ENCODE measurements around the gene LSM11.

The LSM11 gene

GRCh38 chr5:157785801-157786200, 42.3 kb downstream of the LSM11 start:
- Mint-ChIP-seq H3K36me3 (peaks cover 16% of the 10 kb centered on the region), H3K27me3 (no peaks in the 10 kb centered on the region)

DNA sequence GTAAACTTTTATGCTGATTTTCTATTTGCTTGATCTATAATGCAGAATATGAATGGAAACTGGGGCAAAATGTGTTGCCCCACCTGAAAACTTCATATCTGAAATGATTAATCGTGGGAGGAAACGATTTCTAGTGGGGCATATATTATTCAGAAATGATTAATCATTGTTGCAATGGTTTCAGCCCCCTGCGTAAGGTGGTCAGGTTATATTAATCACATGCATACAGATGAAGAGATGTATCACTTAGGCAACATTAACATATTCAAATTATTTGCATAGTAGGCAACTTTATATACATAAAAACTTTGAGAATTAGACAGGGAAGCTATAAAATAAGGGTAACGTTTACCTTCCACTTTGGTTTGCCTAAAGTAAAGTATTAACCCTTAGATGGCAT, 49.8 kb downstream of the LSM11 start:
- Mint-ChIP-seq H3K4me1 (peaks cover 5% of the 10 kb centered on the region), H3K27ac (peak overlapping the region; percentile 23), H3K4me3 (no peak overlapping the region), H3K36me3 (peaks cover 11% of the 10 kb centered on the region), H3K9me3 (no peaks in the 10 kb centered on the region), H3K27me3 (no peaks in the 10 kb centered on the region)

More at GRCh38 chr5:157785801-157786200, 42.3 kb downstream of the LSM11 start:
- Mint-ChIP-seq H3K4me3 (no peak overlapping the region), H3K4me1 (no peaks in the 10 kb centered on the region), H3K9me3 (no peaks in the 10 kb centered on the region), H3K27ac (no peak overlapping the region)

- peaks cover 9% of the 10 kb centered on the region for H3K36me3 Mint-ChIP-seq
- no peak overlapping the region for H3K4me3 Mint-ChIP-seq
- peaks cover 3% of the 10 kb centered on the region for H3K4me1 Mint-ChIP-seq
- no peaks in the 10 kb centered on the region for H3K27me3 Mint-ChIP-seq
- H3K9me3 Mint-ChIP-seq, result no peaks in the 10 kb centered on the region
- H3K27ac Mint-ChIP-seq, result no peak overlapping the region
Measured at GRCh38 chr5:157799578-157799977, 56.1 kb downstream of the LSM11 start.

DNA sequence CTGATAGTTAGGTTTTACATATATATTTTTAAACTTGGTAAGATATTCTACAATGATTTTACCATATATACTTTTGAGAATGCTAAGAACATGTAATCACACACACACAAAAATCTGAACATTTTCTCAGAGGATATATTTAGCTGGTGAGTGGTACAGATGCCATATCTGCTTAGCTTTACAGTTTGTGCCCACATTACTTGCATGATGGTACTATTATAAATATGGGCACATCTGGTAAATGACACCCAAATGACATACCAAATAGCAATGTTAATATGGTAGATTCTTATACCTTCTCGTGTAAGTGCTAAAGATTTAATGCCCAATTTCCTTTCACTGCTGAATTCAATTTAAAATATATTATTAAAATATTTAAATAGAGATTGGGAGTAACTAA, 56.6 kb downstream of the LSM11 start:
- Mint-ChIP-seq H3K4me3 (no peak overlapping the region), H3K27ac (no peak overlapping the region), H3K4me1 (peaks cover 3% of the 10 kb centered on the region), H3K27me3 (no peaks in the 10 kb centered on the region), H3K36me3 (peaks cover 9% of the 10 kb centered on the region), H3K9me3 (no peaks in the 10 kb centered on the region)

- Mint-ChIP-seq H3K4me3 (no peak overlapping the region), H3K9me3 (no peaks in the 10 kb centered on the region), H3K27ac (no peak overlapping the region), H3K36me3 (peaks cover 15% of the 10 kb centered on the region), H3K4me1 (peaks cover 3% of the 10 kb centered on the region), H3K27me3 (no peaks in the 10 kb centered on the region)
Measured at GRCh38 chr5:157802736-157803135, 59.2 kb downstream of the LSM11 start.

- no peaks in the 10 kb centered on the region for H3K9me3 Mint-ChIP-seq
- H3K4me3 Mint-ChIP-seq, result no peak overlapping the region
- no peaks in the 10 kb centered on the region for H3K27me3 Mint-ChIP-seq
- H3K36me3 Mint-ChIP-seq, result peaks cover 25% of the 10 kb centered on the region
- H3K27ac Mint-ChIP-seq, result no peak overlapping the region
- peaks cover 3% of the 10 kb centered on the region for H3K4me1 Mint-ChIP-seq
Measured at GRCh38 chr5:157808043-157808442, 64.5 kb downstream of the LSM11 start.

Measured in activated naive CD4-positive, alpha-beta T cell treated with anti-CD3 and anti-CD28 coated beads, Interleukin-2, amount 50 U/mL, for 24 hours (primary cell).